Spinal cord (tissue), 10 donors: ENCODE results near the gene HOXA11. TPM values are rescaled to one million over a fixed set of nuclear protein-coding genes. Genes with fewer than 3 reads are reported as not detected.

ENCODE experiments used
- DNase-seq, 6 donors: peaks; one replicate each; pipeline versions ENCODE4 v3.0.0 to v3.0.0-alpha.2; 2013 to 2015; ENCODE audit warnings: low spot score in 6 of 6, low read depth in 4 of 6
- H3K27ac ChIP-seq: one replicate; pipeline ENCODE4 v1.5.1; 2013; ENCODE audit warnings: low read depth, low read length, control low read depth
- H3K27me3 ChIP-seq: one replicate; pipeline ENCODE4 v1.6.1; 2013; ENCODE audit warnings: low read length; ENCODE audit not compliant: control insufficient read depth, insufficient read depth
- H3K36me3 ChIP-seq: one replicate; pipeline ENCODE4 v1.6.1; 2013; ENCODE audit warnings: low read length; ENCODE audit not compliant: control insufficient read depth, insufficient read depth
- H3K4me1 ChIP-seq: one replicate; pipeline ENCODE4 v1.6.1; 2013; ENCODE audit warnings: low read length; ENCODE audit not compliant: control insufficient read depth, insufficient read depth
- H3K4me3 ChIP-seq: one replicate; pipeline ENCODE4 v1.5.1; 2013; ENCODE audit warnings: low read depth, low read length, control low read depth
- H3K9me3 ChIP-seq: one replicate; pipeline ENCODE4 v1.6.1; 2013; ENCODE audit warnings: low read length; ENCODE audit not compliant: control insufficient read depth, insufficient read depth
- WGBS: methylation state at CpG from one replicate; pipeline ENCODE4 v1.1.5; 2013; ENCODE audit warnings: missing lambda C conversion rate; ENCODE audit not compliant: insufficient coverage; 5-methylcytosine and 5-hydroxymethylcytosine counted together
- polyA plus RNA-seq, 2 donors: library from polyadenylated mRNA; unstranded; fragments of 120-200 nt; gene quantifications; one replicate each; pipeline ENCODE4 v1.2.1, GENCODE V29; 2013; ENCODE audit not compliant: insufficient read length in 2 of 2
- total RNA-seq, 2 donors: library from RNA; depleted of rRNA in 1 of 2; stranded (reverse); fragments of 120-200 nt in 1 of 2; fragments of >200 nt in 1 of 2; gene quantifications; one replicate each; pipeline versions ENCODE4 v1.2.3 to v1.2.4, GENCODE V29; 2013 to 2014
- donor health status: healthy.

The HOXA11 gene
- total and polyA plus RNA-seq, 4 donors, result 0.27 to 2.2 TPM; not detected in 2

GRCh38 chr7:27194686-27195379 lies 9.8 kb upstream of the HOXA11 start:
- Histone ChIP-seq H3K36me3 (no peaks in the 10 kb centered on the region), H3K9me3 (no peaks in the 10 kb centered on the region), H3K4me3 (no peak overlapping the region), H3K27ac (no peak overlapping the region), H3K27me3 (peaks cover 96% of the 10 kb centered on the region), H3K4me1 (peaks cover 32% of the 10 kb centered on the region)
- peak in 1 of 6 donors; percentile 12 for DNase-seq
- WGBS, result no CpG with 5 or more reads among the region's 9 CpGs

- H3K9me3 ChIP-seq, result no peaks in the 10 kb centered on the region
- WGBS, result no CpG with 5 or more reads among the region's 2 CpGs
- H3K27me3 ChIP-seq, result peaks cover 99% of the 10 kb centered on the region
These were observed 8.9 kb upstream of the HOXA11 start for GRCh38 chr7:27194002-27194352.

GRCh38 chr7:27193335-27194001 lies 8.4 kb upstream of the HOXA11 start:
- H3K4me3 ChIP-seq, result no peak overlapping the region
- WGBS, result 9% methylated on average over 18 of the region's 29 CpGs

More at GRCh38 chr7:27194002-27194352, 8.9 kb upstream of the HOXA11 start:
- no peak overlapping the region for H3K4me3 ChIP-seq
- DNase-seq, result peak in 1 of 6 donors; percentile 44
- H3K36me3 ChIP-seq, result no peaks in the 10 kb centered on the region
- H3K27ac ChIP-seq, result no peak overlapping the region
- peaks cover 36% of the 10 kb centered on the region for H3K4me1 ChIP-seq

GRCh38 chr7:27192546-27193334 lies 7.7 kb upstream of the HOXA11 start:
- H3K4me1 ChIP-seq, result peaks cover 40% of the 10 kb centered on the region
- no peaks in the 10 kb centered on the region for H3K9me3 ChIP-seq
- peaks cover 99% of the 10 kb centered on the region for H3K27me3 ChIP-seq
- no peak overlapping the region for H3K27ac ChIP-seq
- H3K36me3 ChIP-seq, result no peaks in the 10 kb centered on the region
- 2% methylated on average over 76 of the region's 78 CpGs for WGBS
- DNase-seq, result no peak
- H3K4me3 ChIP-seq, result peak overlapping the region; percentile 4

More at GRCh38 chr7:27193335-27194001, 8.4 kb upstream of the HOXA11 start:
- H3K9me3 ChIP-seq, result no peaks in the 10 kb centered on the region
- no peak for DNase-seq
- peaks cover 99% of the 10 kb centered on the region for H3K27me3 ChIP-seq
- H3K27ac ChIP-seq, result no peak overlapping the region
- no peaks in the 10 kb centered on the region for H3K36me3 ChIP-seq
- H3K4me1 ChIP-seq, result peaks cover 36% of the 10 kb centered on the region

GRCh38 chr7:27191833-27192545 lies 7.0 kb upstream of the HOXA11 start:
- H3K27ac ChIP-seq, result no peak overlapping the region

GRCh38 chr7:27191161-27191731 lies 6.2 kb upstream of the HOXA11 start:
- Histone ChIP-seq H3K4me3 (no peak overlapping the region), H3K27me3 (peaks cover 100% of the 10 kb centered on the region), H3K9me3 (no peaks in the 10 kb centered on the region), H3K36me3 (no peaks in the 10 kb centered on the region), H3K4me1 (peaks cover 41% of the 10 kb centered on the region), H3K27ac (no peak overlapping the region)
- no peak for DNase-seq
- 41% methylated on average over 15 of the region's 15 CpGs for WGBS

More at GRCh38 chr7:27191833-27192545, 7.0 kb upstream of the HOXA11 start:
- no peak for DNase-seq
- peaks cover 41% of the 10 kb centered on the region for H3K4me1 ChIP-seq
- no peak overlapping the region for H3K4me3 ChIP-seq
- H3K9me3 ChIP-seq, result no peaks in the 10 kb centered on the region
- H3K27me3 ChIP-seq, result peaks cover 99% of the 10 kb centered on the region
- WGBS, result 17% methylated on average over 42 of the region's 42 CpGs
- H3K36me3 ChIP-seq, result no peaks in the 10 kb centered on the region

- Histone ChIP-seq H3K9me3 (no peaks in the 10 kb centered on the region), H3K4me3 (no peak overlapping the region), H3K4me1 (peaks cover 51% of the 10 kb centered on the region), H3K36me3 (no peaks in the 10 kb centered on the region), H3K27ac (no peak overlapping the region), H3K27me3 (peaks cover 100% of the 10 kb centered on the region)
- DNase-seq, result no peak
- WGBS, result 26% methylated on average over 2 of the region's 7 CpGs
These were observed 5.1 kb upstream of the HOXA11 start for GRCh38 chr7:27189997-27190748.

- 13% methylated on average over 22 of the region's 22 CpGs for WGBS
- H3K9me3 ChIP-seq, result no peaks in the 10 kb centered on the region
- peaks cover 58% of the 10 kb centered on the region for H3K4me1 ChIP-seq
- H3K4me3 ChIP-seq, result no peak overlapping the region
- DNase-seq, result no peak
- no peaks in the 10 kb centered on the region for H3K36me3 ChIP-seq
- H3K27me3 ChIP-seq, result peaks cover 100% of the 10 kb centered on the region
- H3K27ac ChIP-seq, result peak overlapping the region; percentile 57
These were observed 4.4 kb upstream of the HOXA11 start for GRCh38 chr7:27189295-27189996.
